ENCODE results near the gene SETD7. TPM values are rescaled to one million over a fixed set of nuclear protein-coding genes. Genes with fewer than 3 reads are reported as not detected.

SETD7 gene
- total and polyA plus RNA-seq, 12 donors, result 7.4 to 49.1 (median 41.5) TPM

GRCh38 chr4:139552517-139553307 lies 3.3 kb downstream of the SETD7 start:
- intact Hi-C loops (cut with DNase I), result loop anchor here in 1 of 2 donors (10.0 kb wide), 1 partner anchor 48 kb away; no protein-coding TSS in a partner anchor
- no peaks in the 10 kb centered on the region for H3K9me3 ChIP-seq (replicated peaks in 1 of 3)
- H3K27me3 ChIP-seq, result no peaks in the 10 kb centered on the region
- TF ChIP-seq CTCF (IDR thresholded peaks at IDR 0.05) (no peak), POLR2A (IDR thresholded peaks at IDR 0.05) (no peak)
- WGBS, 4 donors, result 72 to 79% (median 77%) methylated on average over 5 of the region's 5 CpGs
- H3K4me3 ChIP-seq, result no peak overlapping the region
- peak overlapping the region in 2 of 5 donors; percentile 7 to 32 for H3K27ac ChIP-seq
- DNase-seq, result no peak
- H3K4me1 ChIP-seq (replicated peaks in 1 of 2), result peaks cover 4 to 60% of the 10 kb centered on the region in 2 donors
- H3K36me3 ChIP-seq (replicated peaks in 1 of 2), result no peaks in the 10 kb centered on the region

DNA sequence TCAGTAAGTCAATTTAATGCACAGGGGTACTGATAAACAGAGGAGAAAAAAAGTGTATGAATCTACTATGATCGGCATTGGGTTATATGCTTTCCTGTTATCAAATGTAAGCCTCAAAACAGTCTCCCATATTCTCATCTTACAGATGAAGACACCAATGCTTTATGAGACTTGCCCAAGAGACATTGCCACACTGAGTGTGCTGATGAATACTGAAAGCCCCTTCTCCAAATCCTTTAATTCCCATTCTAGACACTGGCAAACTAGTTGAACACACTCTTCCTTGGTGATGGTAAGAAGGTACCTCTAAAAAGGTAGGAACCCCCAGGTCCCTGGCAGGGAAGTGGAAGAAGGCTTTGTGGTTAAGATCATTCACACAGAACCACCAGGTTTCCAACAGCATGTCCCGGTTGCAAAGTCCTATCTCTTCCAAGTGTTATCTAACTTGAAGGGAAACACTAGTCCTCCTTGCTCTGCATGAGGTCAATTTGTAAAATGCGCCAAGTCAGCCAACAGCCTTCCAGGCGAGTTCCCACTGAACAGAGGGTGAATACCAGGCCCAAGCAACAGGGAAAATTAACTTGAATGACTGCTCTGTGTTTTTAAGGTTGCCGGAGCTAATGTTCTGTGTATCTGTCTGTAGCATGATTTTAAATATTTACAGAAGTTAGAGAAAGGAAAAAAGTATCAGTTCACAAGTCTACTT lies 5.1 kb downstream of the SETD7 start:
- no peaks in the 10 kb centered on the region for H3K27me3 ChIP-seq
- no peaks in the 10 kb centered on the region for H3K9me3 ChIP-seq (replicated peaks in 1 of 3)
- WGBS, 4 donors, result 68 to 73% (median 71%) methylated on average over 5 of the region's 5 CpGs
- H3K27ac ChIP-seq, result peak overlapping the region in 1 of 5 donors; percentile 47
- peak in 2 of 7 donors; percentile 22 to 60 for DNase-seq
- H3K4me1 ChIP-seq (replicated peaks in 1 of 2), result peaks cover 4 to 60% of the 10 kb centered on the region in 2 donors
- H3K36me3 ChIP-seq (replicated peaks in 1 of 2), result no peaks in the 10 kb centered on the region
- no peak overlapping the region for H3K4me3 ChIP-seq
- TF ChIP-seq CTCF (IDR thresholded peaks at IDR 0.05) (no peak), POLR2A (IDR thresholded peaks at IDR 0.05) (no peak)
- intact Hi-C loops (cut with DNase I), result loop anchor here in 1 of 2 donors (10.0 kb wide), 1 partner anchor 46 kb away; no protein-coding TSS in a partner anchor

DNA sequence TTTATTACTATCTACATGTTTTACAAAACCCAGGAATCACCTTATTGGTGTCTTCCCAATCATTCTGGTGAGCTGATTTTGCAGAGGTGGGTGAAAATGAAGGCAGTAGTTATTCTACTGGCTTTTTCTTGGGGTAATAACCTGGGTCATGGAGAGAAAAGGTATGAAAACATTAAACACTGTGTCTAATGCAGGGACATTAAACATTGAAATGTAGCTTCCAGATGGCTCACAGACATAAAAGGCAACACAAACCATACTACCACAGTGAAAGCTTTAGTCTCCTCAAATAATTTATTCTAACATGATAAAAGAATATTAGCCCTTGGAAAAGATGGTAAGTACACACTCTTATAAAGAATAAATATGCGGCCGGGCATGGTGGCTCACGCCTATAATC lies 8.0 kb downstream of the SETD7 start:
- no peak overlapping the region for H3K27ac ChIP-seq
- intact Hi-C loops (cut with DNase I), result no loop called here
- no peak for DNase-seq
- H3K4me1 ChIP-seq (replicated peaks in 1 of 2), result peaks cover 3 to 42% of the 10 kb centered on the region in 2 donors
- no peak for TF ChIP-seq POLR2A (IDR thresholded peaks at IDR 0.05)
- H3K4me3 ChIP-seq, result no peak overlapping the region
- H3K36me3 ChIP-seq (replicated peaks in 1 of 2), result no peaks in the 10 kb centered on the region
- no peaks in the 10 kb centered on the region for H3K9me3 ChIP-seq (replicated peaks in 1 of 3)
- WGBS, 4 donors, result 95 to 100% (median 97%) methylated on average over 3 of the region's 3 CpGs
- no peaks in the 10 kb centered on the region for H3K27me3 ChIP-seq

- intact Hi-C loops (cut with DNase I), result no loop called here
- H3K27me3 ChIP-seq, result no peaks in the 10 kb centered on the region
- no peaks in the 10 kb centered on the region for H3K9me3 ChIP-seq (replicated peaks in 1 of 3)
- no peaks in the 10 kb centered on the region for H3K36me3 ChIP-seq (replicated peaks in 1 of 2)
- H3K4me1 ChIP-seq (replicated peaks in 1 of 2), result peaks cover 0 to 8% of the 10 kb centered on the region in 2 donors
- TF ChIP-seq CTCF (IDR thresholded peaks at IDR 0.05) (no peak), POLR2A (IDR thresholded peaks at IDR 0.05) (no peak)
- no peak for DNase-seq
- H3K4me3 ChIP-seq, result no peak overlapping the region
- no peak overlapping the region for H3K27ac ChIP-seq
- 61 to 67% (median 63%) methylated on average over 5 of the region's 5 CpGs for WGBS, 4 donors
Observed at GRCh38 chr4:139540632-139541031, 15.4 kb downstream of the SETD7 start.
